ENCODE results near the gene FGFRL1.

Gene FGFRL1

GRCh38 chr4:1011022-1011665 is at the start of gene FGFRL1:
TSS of gene FGFRL1 (plus strand) at chr4:1011626. CDS start at chr4:1012486, 860 bp downstream.
- DNase-seq (ENCODE audit: low read depth) = peak; percentile 87

GRCh38 chr4:962231-963208 is 48.9 kb upstream of the FGFRL1 start:
- no peak for DNase-seq (ENCODE audit: low read depth)

GRCh38 chr4:963276-964225 is 47.9 kb upstream of the FGFRL1 start:
- DNase-seq (ENCODE audit: low read depth) = no peak

GRCh38 chr4:964346-965025 is 46.9 kb upstream of the FGFRL1 start:
- DNase-seq (ENCODE audit: low read depth) = no peak

- no peak for DNase-seq (ENCODE audit: low read depth)
Observed at GRCh38 chr4:965048-965765, 46.2 kb upstream of the FGFRL1 start.

GRCh38 chr4:965766-966134 is 45.7 kb upstream of the FGFRL1 start:
- DNase-seq (ENCODE audit: low read depth) = no peak

GRCh38 chr4:966266-967112 is 44.9 kb upstream of the FGFRL1 start:
- DNase-seq (ENCODE audit: low read depth) = no peak

GRCh38 chr4:967113-968104 is 44.0 kb upstream of the FGFRL1 start:
- no peak for DNase-seq (ENCODE audit: low read depth)

GRCh38 chr4:968221-968620 is 43.2 kb upstream of the FGFRL1 start:
- DNase-seq (ENCODE audit: low read depth) = no peak

- DNase-seq (ENCODE audit: low read depth) = no peak
Observed at GRCh38 chr4:968621-969394, 42.6 kb upstream of the FGFRL1 start.

GRCh38 chr4:970046-970745 is 41.2 kb upstream of the FGFRL1 start:
- no peak for DNase-seq (ENCODE audit: low read depth)

- DNase-seq (ENCODE audit: low read depth) = no peak
Observed at GRCh38 chr4:970854-971520, 40.4 kb upstream of the FGFRL1 start.

GRCh38 chr4:971666-972500 is 39.5 kb upstream of the FGFRL1 start:
- DNase-seq (ENCODE audit: low read depth) = no peak

- no peak for DNase-seq (ENCODE audit: low read depth)
Observed at GRCh38 chr4:972651-973424, 38.6 kb upstream of the FGFRL1 start.
